Measurements from ENCODE around the gene ARHGEF39. TPM values are rescaled to one million over a fixed set of nuclear protein-coding genes. Genes with fewer than 3 reads are reported as not detected.

Gene ARHGEF39
- total RNA-seq, 1 experiment from 2014 or later: 31.4 TPM

- Histone ChIP-seq H3K4me1 (peaks cover under 1% of the 10 kb centered on the region; the same call in 1 of the 2 replicates), H3K36me3 (ENCODE audit: control insufficient read depth, insufficient read depth, low read length) (no peaks in the 10 kb centered on the region), H3K27me3 (replicated peaks; ENCODE audit: control insufficient read depth, insufficient read depth, low read length) (no peaks in the 10 kb centered on the region), H3K9me3 (no peaks in the 10 kb centered on the region), H3K4me3 (ENCODE audit: low read depth, low read length) (no peak overlapping the region)
- intact Hi-C loops (cut with micrococcal nuclease; ENCODE audit: unreplicated experiment): no loop called here
- Mint-ChIP-seq H3K4me1 (ENCODE audit: low read depth, unreplicated experiment) (peaks cover 7% of the 10 kb centered on the region), H3K27ac (ENCODE audit: unreplicated experiment) (no peak overlapping the region), H3K27me3 (ENCODE audit: insufficient read depth, unreplicated experiment) (peaks cover 7% of the 10 kb centered on the region), H3K9me3 (ENCODE audit: unreplicated experiment) (no peaks in the 10 kb centered on the region), H3K4me3 (ENCODE audit: unreplicated experiment) (no peak overlapping the region), H3K36me3 (ENCODE audit: insufficient read depth, unreplicated experiment) (peaks cover 7% of the 10 kb centered on the region)
- CTCF ChIA-PET: interaction anchor here (0.5 to 1.6 kb wide), 10 partner anchors 8 to 540 kb away, joined by 3 to 7 read pairs (median 4); no protein-coding TSS in a partner anchor
- peak; percentile 49 to 76 for TF ChIP-seq CTCF (IDR thresholded peaks at IDR 0.05; ENCODE audit: insufficient read depth in 1 of 2, low read depth in 1 of 2, low read length in 1 of 2, severe bottlenecking in 1 of 2, unreplicated experiment in 1 of 2)
- BruUV-seq (replicated peaks): no TSS peak
- DNase-seq: peak in 1 of 2 experiments; percentile 38
- POLR2A ChIA-PET: no interaction called here
Measured at GRCh38 chr9:35611230-35611797, 53.7 kb downstream of the ARHGEF39 start.

- no peak for TF ChIP-seq CTCF (IDR thresholded peaks at IDR 0.05; ENCODE audit: insufficient read depth in 1 of 2, low read depth in 1 of 2, low read length in 1 of 2, severe bottlenecking in 1 of 2, unreplicated experiment in 1 of 2)
- Histone ChIP-seq H3K27me3 (replicated peaks; ENCODE audit: control insufficient read depth, insufficient read depth, low read length) (no peaks in the 10 kb centered on the region), H3K4me3 (ENCODE audit: low read depth, low read length) (no peak overlapping the region), H3K9me3 (no peaks in the 10 kb centered on the region), H3K4me1 (peaks cover 4% of the 10 kb centered on the region; the same call in 1 of the 2 replicates), H3K36me3 (ENCODE audit: control insufficient read depth, insufficient read depth, low read length) (no peaks in the 10 kb centered on the region)
- POLR2A ChIA-PET: no interaction called here
- Mint-ChIP-seq H3K4me3 (ENCODE audit: unreplicated experiment) (no peak overlapping the region), H3K4me1 (ENCODE audit: low read depth, unreplicated experiment) (peaks cover 7% of the 10 kb centered on the region), H3K9me3 (ENCODE audit: unreplicated experiment) (no peaks in the 10 kb centered on the region), H3K36me3 (ENCODE audit: insufficient read depth, unreplicated experiment) (peaks cover 7% of the 10 kb centered on the region), H3K27ac (ENCODE audit: unreplicated experiment) (no peak overlapping the region), H3K27me3 (ENCODE audit: insufficient read depth, unreplicated experiment) (peaks cover 6% of the 10 kb centered on the region)
- CTCF ChIA-PET: no interaction called here
- intact Hi-C loops (cut with micrococcal nuclease; ENCODE audit: unreplicated experiment): no loop called here
- DNase-seq: no peak
- no TSS peak for BruUV-seq (replicated peaks)
Measured at GRCh38 chr9:35609820-35610163, 55.2 kb downstream of the ARHGEF39 start.

Small RNAs within 50 kb of the gene (microRNA-seq; reads per million reads assigned to microRNA genes)
- not detected for gene MIR6852

Other genes with a start within 250 kb of the ARHGEF39 start
- 13.0 and 13.5 TPM in 2 replicates for gene RUSC2, start 175.1 kb downstream of the ARHGEF39 start, total RNA-seq (2022)
- 27.9 and 30.1 TPM in 2 replicates for gene TESK1, start 59.9 kb downstream of the ARHGEF39 start, total RNA-seq (2022)
- gene CD72, start 46.8 kb downstream of the ARHGEF39 start, total RNA-seq (2022): 0.70 and 0.95 TPM in 2 replicates
- gene SIT1, start 14.3 kb downstream of the ARHGEF39 start, total RNA-seq (2022): not detected in 2 replicates
- 10,161 and 10,726 TPM in 2 replicates for gene RMRP, start 7.2 kb downstream of the ARHGEF39 start, total RNA-seq (2022)
- gene CCDC107, start 6.9 kb downstream of the ARHGEF39 start, total RNA-seq (2022): 11.8 and 12.1 TPM in 2 replicates
- not detected in 2 replicates for gene CA9, start 8.7 kb upstream of the ARHGEF39 start, total RNA-seq (2022)
- gene TPM2, start 24.7 kb upstream of the ARHGEF39 start, total RNA-seq (2022): 21.8 and 26.5 TPM in 2 replicates
- 147 and 165 TPM in 2 replicates for gene TLN1, start 67.0 kb upstream of the ARHGEF39 start, total RNA-seq (2022)
- 50.4 and 54.1 TPM in 2 replicates for gene CREB3, start 67.5 kb upstream of the ARHGEF39 start, total RNA-seq (2022)
- gene GBA2, start 84.0 kb upstream of the ARHGEF39 start, total RNA-seq (2022): 108 and 111 TPM in 2 replicates
- 25.0 and 27.1 TPM in 2 replicates for gene RGP1, start 84.1 kb upstream of the ARHGEF39 start, total RNA-seq (2022)
- gene MSMP, start 89.1 kb upstream of the ARHGEF39 start, total RNA-seq (2022): not detected in 2 replicates
- gene NPR2, start 126.4 kb upstream of the ARHGEF39 start, total RNA-seq (2022): 40.5 and 44.1 TPM in 2 replicates
- gene SPAG8, start 147.1 kb upstream of the ARHGEF39 start, total RNA-seq (2022): 0.19 and 0.29 TPM in 2 replicates
- gene HINT2, start 149.8 kb upstream of the ARHGEF39 start, total RNA-seq (2022): 88.0 and 110 TPM in 2 replicates
- gene FAM221B, start 163.5 kb upstream of the ARHGEF39 start, total RNA-seq (2022): not detected in 2 replicates
- 4.8 and 4.9 TPM in 2 replicates for gene TMEM8B, start 164.0 kb upstream of the ARHGEF39 start, total RNA-seq (2022)
- not detected in 2 replicates for gene OR13J1, start 205.2 kb upstream of the ARHGEF39 start, total RNA-seq (2022)
- gene HRCT1, start 241.0 kb upstream of the ARHGEF39 start, total RNA-seq (2022): not detected in 2 replicates
- gene SPAAR, start 244.3 kb upstream of the ARHGEF39 start, total RNA-seq (2022): not detected in 2 replicates